Uterus (tissue), 2 donors: ENCODE measurements around the gene SSNA1.

Experiments
- POLR2A ChIP-seq, 2 donors: fragments of 450-650 bp; IDR thresholded peaks; one replicate each; pipeline ENCODE4 v1.6.1; 2016; ENCODE audit warnings: antibody characterized with exemption in 2 of 2, mild to moderate bottlenecking in 1 of 2, moderate library complexity in 1 of 2
- TF ChIP-seq, protein P1 (sequence below), 4 experiments: fragments of 200-600 bp in 2 of 4; fragments of 450-650 bp in 2 of 4; sonication (generic) in 2 of 4; IDR thresholded peaks; one replicate each; pipeline ENCODE4 v1.5.1; 2016 to 2019; ENCODE audit warnings: antibody characterized with exemption in 4 of 4, mild to moderate bottlenecking in 2 of 4, moderate library complexity in 1 of 4

DNA sequence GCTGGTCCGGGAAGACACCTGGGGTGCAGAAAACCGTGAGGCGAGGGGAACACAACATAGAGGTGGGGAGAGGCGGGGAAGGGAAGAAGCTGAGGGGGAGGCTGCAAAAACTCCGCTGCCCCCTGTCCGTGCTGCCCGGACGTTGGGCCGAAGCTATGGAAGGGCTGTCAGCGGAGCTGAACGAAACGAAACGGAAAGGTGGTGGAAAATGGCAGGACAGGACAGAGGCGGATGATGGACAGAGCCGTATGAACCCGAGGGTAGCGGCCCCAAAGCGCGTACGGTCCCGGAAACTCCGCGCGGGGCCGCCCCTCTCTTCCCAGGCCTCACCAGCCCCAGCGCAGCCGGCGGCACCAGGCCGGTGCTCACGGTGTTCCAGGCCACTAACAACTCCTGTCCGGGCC lies 388 bp upstream of the SSNA1 start:
- TF ChIP-seq POLR2A (IDR thresholded peaks at IDR 0.05), result no peak
- TF ChIP-seq, protein P1, sequence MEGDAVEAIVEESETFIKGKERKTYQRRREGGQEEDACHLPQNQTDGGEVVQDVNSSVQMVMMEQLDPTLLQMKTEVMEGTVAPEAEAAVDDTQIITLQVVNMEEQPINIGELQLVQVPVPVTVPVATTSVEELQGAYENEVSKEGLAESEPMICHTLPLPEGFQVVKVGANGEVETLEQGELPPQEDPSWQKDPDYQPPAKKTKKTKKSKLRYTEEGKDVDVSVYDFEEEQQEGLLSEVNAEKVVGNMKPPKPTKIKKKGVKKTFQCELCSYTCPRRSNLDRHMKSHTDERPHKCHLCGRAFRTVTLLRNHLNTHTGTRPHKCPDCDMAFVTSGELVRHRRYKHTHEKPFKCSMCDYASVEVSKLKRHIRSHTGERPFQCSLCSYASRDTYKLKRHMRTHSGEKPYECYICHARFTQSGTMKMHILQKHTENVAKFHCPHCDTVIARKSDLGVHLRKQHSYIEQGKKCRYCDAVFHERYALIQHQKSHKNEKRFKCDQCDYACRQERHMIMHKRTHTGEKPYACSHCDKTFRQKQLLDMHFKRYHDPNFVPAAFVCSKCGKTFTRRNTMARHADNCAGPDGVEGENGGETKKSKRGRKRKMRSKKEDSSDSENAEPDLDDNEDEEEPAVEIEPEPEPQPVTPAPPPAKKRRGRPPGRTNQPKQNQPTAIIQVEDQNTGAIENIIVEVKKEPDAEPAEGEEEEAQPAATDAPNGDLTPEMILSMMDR (IDR thresholded peaks at IDR 0.05), result no peak
